IMR-90 (cell line): Measurements from ENCODE around the gene SAMSN1. TPM values are rescaled to one million over a fixed set of nuclear protein-coding genes. Genes with fewer than 3 reads are reported as not detected.

Experiments
- ATAC-seq: fragments of 200-7000 bp; cut with Tn5 transposase; 2 replicates; pipeline ENCODE4 v1.9.1; 2020; ENCODE audit warnings: low read depth, mild to moderate bottlenecking, moderate library complexity
- BruUV-seq: library from RNA; stranded (reverse); fragments of 400-500 nt; replicated peaks from 2 replicates; lab custom pipeline; 2021; lab: Mats Ljungman, UMichigan
- CTCF ChIA-PET: fragments of 300-600 bp; formaldehyde crosslinking; extraction: SDS; loops from one replicate; lab custom pipeline; 2021; ENCODE audit warnings: antibody characterized with exemption; lab: Yijun Ruan, JAX
- POLR2A ChIA-PET: fragments of 300-600 bp; sonication (Branson Sonifier 250); formaldehyde crosslinking; loops from one replicate; lab custom pipeline; 2022; ENCODE audit warnings: antibody characterized with exemption; ENCODE audit not compliant: unreplicated experiment; lab: Charles Lee
- DNase-seq: peaks from one replicate; pipeline ENCODE4 v3.0.0; 2013
- H2AFZ ChIP-seq: replicated peaks from 2 replicates; pipeline ENCODE3; 2013; ENCODE audit warnings: low read length, mild to moderate bottlenecking; ENCODE audit not compliant: poor library complexity
- H2AK5ac ChIP-seq: 2 replicates; pipeline ENCODE4 v1.6.1; 2013; ENCODE audit warnings: low read depth, low read length, inconsistent platforms
- H2AK9ac ChIP-seq: replicated peaks from 2 replicates; pipeline ENCODE3; 2013; ENCODE audit warnings: mild to moderate bottlenecking, low read depth, low read length, moderate library complexity; ENCODE audit not compliant: poor library complexity
- H2BK120ac ChIP-seq: 2 replicates; pipeline ENCODE4 v1.6.1; 2013; ENCODE audit warnings: low read depth, low read length, inconsistent platforms
- H2BK15ac ChIP-seq: 3 replicates; pipeline ENCODE4 v1.6.1; 2013; ENCODE audit warnings: low read depth, low read length, inconsistent platforms
- H2BK20ac ChIP-seq: 2 replicates; pipeline ENCODE4 v1.6.1; 2013; ENCODE audit warnings: low read depth, mild to moderate bottlenecking, inconsistent platforms, low read length, moderate library complexity
- H2BK5ac ChIP-seq: 2 replicates; pipeline ENCODE4 v1.6.1; 2013; ENCODE audit warnings: mild to moderate bottlenecking, low read depth, low read length, inconsistent platforms; ENCODE audit not compliant: poor library complexity, severe bottlenecking
- H3K14ac ChIP-seq: replicated peaks from 2 replicates; pipeline ENCODE4 v1.6.1; 2013; ENCODE audit warnings: low read depth, low read length, inconsistent platforms
- H3K18ac ChIP-seq: 2 replicates; pipeline ENCODE4 v1.6.1; 2013; ENCODE audit warnings: low read depth, low read length, control low read depth
- H3K23ac ChIP-seq: 2 replicates; pipeline ENCODE4 v1.6.1; 2013; ENCODE audit warnings: low read depth, low read length, inconsistent platforms
- H3K27ac ChIP-seq: 2 replicates; pipeline ENCODE4 v1.5.1; 2013; ENCODE audit warnings: mild to moderate bottlenecking, control low read depth, low read length; ENCODE audit not compliant: insufficient read depth
- H3K27me3 ChIP-seq: 2 replicates; pipeline ENCODE4 v1.6.1; 2013; ENCODE audit warnings: low read length; ENCODE audit not compliant: control insufficient read depth, insufficient read depth
- H3K36me3 ChIP-seq: 2 replicates; pipeline ENCODE4 v1.6.1; 2013; ENCODE audit warnings: low read length, mixed read lengths; ENCODE audit not compliant: control insufficient read depth, insufficient read depth
- H3K4ac ChIP-seq: 2 replicates; pipeline ENCODE4 v1.6.1; 2013; ENCODE audit warnings: low read depth, low read length, inconsistent platforms
- H3K4me1 ChIP-seq: 2 replicates; pipeline ENCODE4 v1.6.1; 2013; ENCODE audit warnings: low read length, mixed read lengths; ENCODE audit not compliant: control insufficient read depth, insufficient read depth
- H3K4me2 ChIP-seq: 2 replicates; pipeline ENCODE4 v1.6.1; 2013; ENCODE audit warnings: low read depth, mild to moderate bottlenecking, control low read depth, low read length, moderate library complexity
- H3K4me3 ChIP-seq: 2 replicates; pipeline ENCODE4 v1.5.1; 2013; ENCODE audit warnings: low read depth, mild to moderate bottlenecking, control low read depth, low read length, moderate library complexity; ENCODE audit not compliant: insufficient read depth
- H3K56ac ChIP-seq: 2 replicates; pipeline ENCODE4 v1.6.1; 2013; ENCODE audit warnings: low read length, inconsistent platforms; ENCODE audit not compliant: insufficient read depth; ENCODE audit errors: extremely low read depth
- H3K79me1 ChIP-seq, 2 experiments: 2 replicates each; pipeline ENCODE4 v1.6.1; 2013; ENCODE audit warnings: low read length in 2 of 2, inconsistent platforms in 1 of 2, low read depth in 1 of 2
- H3K9ac ChIP-seq: 2 replicates; pipeline ENCODE4 v1.6.1; 2013; ENCODE audit warnings: low read depth, low read length, control low read depth
- H3K9me1 ChIP-seq: 2 replicates; pipeline ENCODE4 v1.6.1; 2013; ENCODE audit warnings: low read length, inconsistent platforms; ENCODE audit not compliant: insufficient read depth
- H3K9me3 ChIP-seq: 2 replicates; pipeline ENCODE4 v1.6.1; 2013; ENCODE audit warnings: low read length; ENCODE audit not compliant: control insufficient read depth, insufficient read depth
- H4K20me1 ChIP-seq: 2 replicates; pipeline ENCODE4 v1.6.1; 2013; ENCODE audit warnings: low read length, inconsistent platforms; ENCODE audit not compliant: insufficient read depth
- H4K5ac ChIP-seq: 2 replicates; pipeline ENCODE4 v1.6.1; 2013; ENCODE audit warnings: mild to moderate bottlenecking, low read depth, low read length, control low read depth
- H4K8ac ChIP-seq, 2 experiments: 2 replicates each; pipeline ENCODE4 v1.6.1; 2013; ENCODE audit warnings: low read depth in 2 of 2, low read length in 2 of 2, control low read depth in 1 of 2, inconsistent platforms in 1 of 2
- H4K91ac ChIP-seq: 2 replicates; pipeline ENCODE4 v1.6.1; 2013; ENCODE audit warnings: low read depth, low read length, inconsistent platforms; ENCODE audit not compliant: insufficient read depth
- CTCF ChIP-seq: conservative IDR thresholded peaks from 2 replicates; pipeline ENCODE4 v1.5.1; 2012; ENCODE audit warnings: mild to moderate bottlenecking, low read depth, low read length, improper control_type of control experiment
- FOS ChIP-seq: fragments of 150-350 bp; IDR thresholded peaks from 2 replicates; pipeline ENCODE4 v1.6.1; 2016; ENCODE audit warnings: low read depth, low read length
- MAZ ChIP-seq: IDR thresholded peaks from 2 replicates; pipeline ENCODE4 v1.6.1; 2012; ENCODE audit warnings: low read depth, mild to moderate bottlenecking, low read length, improper control_type of control experiment, moderate library complexity, borderline replicate concordance
- MXI1 ChIP-seq: IDR thresholded peaks from 2 replicates; pipeline ENCODE4 v1.6.1; 2012; ENCODE audit warnings: low read depth, mild to moderate bottlenecking, low read length, moderate library complexity, borderline replicate concordance
- NFE2L2 ChIP-seq: fragments of 150-350 bp; IDR thresholded peaks from 2 replicates; pipeline ENCODE4 v1.6.1; 2016; ENCODE audit warnings: low read depth, mild to moderate bottlenecking, low read length
- SMC3 ChIP-seq: fragments of 150-350 bp; IDR thresholded peaks from 2 replicates; pipeline ENCODE4 v1.6.1; 2016; ENCODE audit warnings: low read depth, mild to moderate bottlenecking, antibody characterized with exemption, low read length, moderate library complexity
- WGBS, 2 experiments: methylation state at CpG; one replicate each; pipeline versions ENCODE4 v1.1.5 to v1.1.7; 2013; ENCODE audit warnings: missing lambda C conversion rate in 2 of 2; ENCODE audit not compliant: insufficient read length in 1 of 2; ENCODE audit errors: extremely low coverage in 2 of 2; 5-methylcytosine and 5-hydroxymethylcytosine counted together
- dilution Hi-C: fragments of 300-500 bp; cut with HindIII; formaldehyde crosslinking; loops from one replicate; pipeline ENCODE4 v1.14.3; 2018; ENCODE audit warnings: low sequenced_read_pairs; ENCODE audit not compliant: unreplicated experiment
- in situ Hi-C: fragments of 300-500 bp; cut with MboI; formaldehyde crosslinking; loops from 3 replicates; pipeline ENCODE4 v1.14.3; 2019; ENCODE audit warnings: low sequenced_read_pairs, inconsistent platforms, mixed read lengths
- intact Hi-C: fragments of 100-400 bp; cut with micrococcal nuclease; formaldehyde crosslinking; loops from 2 replicates; pipeline ENCODE4 v1.10.0; 2022
- polyA plus RNA-seq, 3 experiments: library from polyadenylated mRNA; depleted of rRNA; stranded (reverse); fragments of >200 nt; gene quantifications; 2 replicates each; pipeline ENCODE4 v1.2.3, GENCODE V29; 2012; ENCODE audit warnings: low replicate concordance in 1 of 3
- total RNA-seq: library from RNA; depleted of rRNA; stranded (reverse); fragments of >200 nt; gene quantifications from 2 replicates; pipeline ENCODE4 v1.2.3, GENCODE V29; 2012

SAMSN1 gene
- total and polyA plus RNA-seq, 2 of the 4 experiments (the other 2 are of a cell fraction), result not detected

- Histone ChIP-seq H2BK20ac (no peak overlapping the region), H4K91ac (no peak overlapping the region), H2BK120ac (no peak overlapping the region), H2AK5ac (no peak overlapping the region), H3K14ac (no peak overlapping the region), H3K9me3 (no peaks in the 10 kb centered on the region), H3K18ac (no peak overlapping the region), H3K27ac (no peak overlapping the region), H3K4me3 (no peak overlapping the region), H3K4me1 (no peaks in the 10 kb centered on the region), H2AK9ac (no peak overlapping the region), H3K9ac (no peak overlapping the region), H4K20me1 (no peaks in the 10 kb centered on the region), H3K4ac (no peak overlapping the region), H3K23ac (no peak overlapping the region), H4K8ac (no peak overlapping the region), H3K79me1 (no peaks in the 10 kb centered on the region), H3K9me1 (no peaks in the 10 kb centered on the region), H3K4me2 (no peak overlapping the region), H3K27me3 (no peaks in the 10 kb centered on the region), H4K5ac (no peak overlapping the region), H3K56ac (no peak overlapping the region), H2AFZ (no peak overlapping the region), H2BK5ac (no peak overlapping the region), H3K36me3 (no peaks in the 10 kb centered on the region), H2BK15ac (no peak overlapping the region)
- ChIA-PET POLR2A (no interaction called here), CTCF (no interaction called here)
- DNase-seq (no peak), ATAC-seq (no peak)
- dilution Hi-C loops, result no loop called here
- BruUV-seq, result no TSS peak
- in situ Hi-C loops, result no loop called here
- no CpG with 5 or more reads among the region's 2 CpGs for WGBS, 2 experiments
- intact Hi-C loops, result no loop called here
- no peak for TF ChIP-seq MXI1
- TF ChIP-seq CTCF, result no peak
- no peak for TF ChIP-seq MAZ
- no peak for TF ChIP-seq NFE2L2
- TF ChIP-seq FOS, result no peak
- no peak for TF ChIP-seq SMC3
Observed at GRCh38 chr21:14451546-14451945, 94.6 kb downstream of the SAMSN1 start.
